Measurements from ENCODE around the gene CAMTA1. TPM values are rescaled to one million over a fixed set of nuclear protein-coding genes. Genes with fewer than 3 reads are reported as not detected.

The CAMTA1 gene
- total and polyA plus RNA-seq, 4 donors: 90.5 to 236 (median 195) TPM

DNA sequence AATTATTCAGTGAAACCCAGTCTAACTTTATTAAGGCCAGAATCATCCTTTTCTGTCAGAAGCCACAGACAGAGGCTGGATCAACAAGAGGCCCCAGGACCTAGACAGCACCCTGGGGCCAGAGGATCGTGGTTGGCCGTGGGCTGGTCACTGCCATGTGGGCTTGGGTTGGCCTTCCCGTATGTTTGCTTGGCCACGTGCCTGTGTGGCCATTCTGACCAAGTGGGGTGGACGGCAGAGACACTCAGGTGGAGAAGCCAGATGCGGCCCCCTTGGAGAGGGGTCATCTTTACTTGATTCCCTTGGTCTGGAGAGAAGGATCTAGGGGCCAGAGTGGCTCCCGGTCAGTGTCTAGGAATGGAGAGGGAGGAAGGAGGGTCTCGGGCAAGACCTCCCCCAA is 327.9 kb downstream of the CAMTA1 start:
- WGBS (ENCODE audit: insufficient coverage): 90% methylated on average over 6 of the region's 8 CpGs
- Histone ChIP-seq H3K27me3 (ENCODE audit: control insufficient read depth, insufficient read depth, low read length) (no peaks in the 10 kb centered on the region), H3K36me3 (ENCODE audit: control insufficient read depth, insufficient read depth, low read length) (no peaks in the 10 kb centered on the region), H3K4me3 (ENCODE audit: low read depth, low read length) (no peak overlapping the region), H3K27ac (ENCODE audit: low read depth, low read length) (no peak overlapping the region), H3K4me1 (ENCODE audit: control insufficient read depth, insufficient read depth, low read length) (peaks cover 26% of the 10 kb centered on the region), H3K9me3 (ENCODE audit: control insufficient read depth, insufficient read depth, low read length) (no peaks in the 10 kb centered on the region)
- DNase-seq (ENCODE audit: low read depth in 4 of 6, low spot score in 6 of 6): no peak

DNA sequence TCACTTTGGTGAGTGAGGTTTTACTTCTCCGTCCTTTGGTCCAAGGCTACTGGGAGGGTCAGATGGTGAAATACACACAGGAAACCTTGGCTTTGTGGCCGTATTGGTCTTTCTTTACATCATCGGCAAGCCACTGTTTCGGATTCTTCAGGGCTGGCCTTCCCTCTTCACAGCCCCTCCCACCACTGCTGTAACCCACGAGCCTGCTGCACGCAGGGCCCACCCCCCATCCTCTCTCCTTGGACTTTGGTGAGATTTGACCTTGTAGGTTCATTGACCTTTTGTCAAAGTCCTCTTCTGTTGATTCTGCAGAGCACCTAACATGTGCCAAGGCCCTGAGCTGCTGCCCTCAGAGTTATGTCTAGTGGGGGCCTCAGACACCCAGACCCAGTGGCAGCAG is 328.6 kb downstream of the CAMTA1 start:
- Histone ChIP-seq H3K4me3 (ENCODE audit: low read depth, low read length) (no peak overlapping the region), H3K36me3 (ENCODE audit: control insufficient read depth, insufficient read depth, low read length) (no peaks in the 10 kb centered on the region), H3K27ac (ENCODE audit: low read depth, low read length) (no peak overlapping the region), H3K9me3 (ENCODE audit: control insufficient read depth, insufficient read depth, low read length) (no peaks in the 10 kb centered on the region), H3K27me3 (ENCODE audit: control insufficient read depth, insufficient read depth, low read length) (no peaks in the 10 kb centered on the region), H3K4me1 (ENCODE audit: control insufficient read depth, insufficient read depth, low read length) (peaks cover 30% of the 10 kb centered on the region)
- DNase-seq (ENCODE audit: low read depth in 4 of 6, low spot score in 6 of 6): no peak
- WGBS (ENCODE audit: insufficient coverage): 100% methylated on average over 2 of the region's 6 CpGs

DNA sequence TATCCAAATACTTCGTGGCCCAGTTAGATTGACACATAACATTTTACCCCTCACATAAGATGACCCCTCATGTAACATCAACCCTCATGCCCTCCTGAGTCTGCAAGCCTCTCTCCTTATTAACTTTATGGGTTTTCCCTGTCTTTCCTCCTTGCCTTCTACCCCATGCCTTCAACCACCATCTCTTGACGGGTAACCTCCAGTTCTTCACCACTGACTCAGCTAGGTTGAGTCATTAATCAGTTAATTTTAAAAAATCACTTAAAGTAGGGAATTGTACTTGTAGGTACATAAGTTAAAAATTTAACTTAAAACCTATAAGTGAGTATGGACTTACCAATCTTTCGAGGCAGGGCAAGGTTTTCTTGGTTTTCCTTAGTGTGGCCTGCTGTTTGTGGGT is 330.7 kb downstream of the CAMTA1 start:
- peaks cover 18% of the 10 kb centered on the region for H3K4me1 ChIP-seq (ENCODE audit: control insufficient read depth, insufficient read depth, low read length)
- no peak overlapping the region for H3K27ac ChIP-seq (ENCODE audit: low read depth, low read length)
- H3K36me3 ChIP-seq (ENCODE audit: control insufficient read depth, insufficient read depth, low read length): no peaks in the 10 kb centered on the region
- H3K9me3 ChIP-seq (ENCODE audit: control insufficient read depth, insufficient read depth, low read length): no peaks in the 10 kb centered on the region
- WGBS (ENCODE audit: insufficient coverage): 88% methylated on average over 1 of the region's 3 CpGs
- no peak for DNase-seq (ENCODE audit: low read depth in 4 of 6, low spot score in 6 of 6)
- no peak overlapping the region for H3K4me3 ChIP-seq (ENCODE audit: low read depth, low read length)
- no peaks in the 10 kb centered on the region for H3K27me3 ChIP-seq (ENCODE audit: control insufficient read depth, insufficient read depth, low read length)

DNA sequence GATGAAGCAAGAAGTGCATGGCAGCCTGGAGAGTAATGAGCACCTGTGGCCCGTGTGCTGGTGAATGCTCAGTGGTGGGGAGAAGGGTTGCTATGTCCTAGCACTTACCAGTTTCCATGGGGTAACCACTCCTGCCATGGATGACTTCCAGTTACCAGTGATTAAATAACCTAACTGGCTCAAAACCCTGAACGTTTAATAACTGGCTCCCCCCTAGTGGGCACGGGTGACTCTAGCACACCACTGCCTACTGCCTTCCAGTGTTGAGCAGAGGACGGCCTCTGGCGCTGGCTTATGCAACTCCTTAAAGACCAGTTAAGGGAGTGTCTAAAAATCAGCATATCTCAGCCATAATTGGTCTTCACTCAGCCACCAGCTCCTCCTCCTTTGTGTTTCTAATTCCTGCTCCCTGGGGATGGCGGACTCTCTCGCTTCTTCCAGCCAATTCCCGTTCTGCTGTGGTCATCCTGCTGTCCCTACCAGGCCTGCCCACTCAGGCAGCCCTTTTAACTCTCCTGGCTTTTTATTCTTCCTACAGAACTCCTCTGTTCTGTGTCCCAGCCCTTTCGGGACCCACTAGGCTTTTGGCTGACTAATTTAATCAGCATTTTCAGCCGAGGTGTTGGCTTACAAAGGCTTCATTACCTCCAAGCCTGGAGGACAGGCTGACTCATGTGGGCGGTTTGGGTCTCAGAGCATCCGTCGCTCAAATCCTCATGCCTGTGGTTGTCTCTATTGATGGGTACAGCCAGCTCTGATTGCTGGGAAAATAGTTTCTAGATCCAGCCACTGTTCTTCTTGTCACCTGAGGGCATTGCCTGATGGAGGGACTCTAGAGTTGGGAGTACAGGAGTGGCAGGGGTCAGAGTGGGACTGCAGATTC is 332.4 kb downstream of the CAMTA1 start:
- Histone ChIP-seq H3K36me3 (ENCODE audit: control insufficient read depth, insufficient read depth, low read length) (peaks cover 2% of the 10 kb centered on the region), H3K27me3 (ENCODE audit: control insufficient read depth, insufficient read depth, low read length) (no peaks in the 10 kb centered on the region), H3K4me1 (ENCODE audit: control insufficient read depth, insufficient read depth, low read length) (peaks cover 32% of the 10 kb centered on the region), H3K27ac (ENCODE audit: low read depth, low read length) (no peak overlapping the region), H3K4me3 (ENCODE audit: low read depth, low read length) (no peak overlapping the region), H3K9me3 (ENCODE audit: control insufficient read depth, insufficient read depth, low read length) (no peaks in the 10 kb centered on the region)
- whole genome bisulfite sequencing (ENCODE audit: insufficient coverage): 8% methylated on average over 11 of the region's 13 CpGs
- peak in 2 of 6 donors; percentile 55 to 74 for DNase-seq (ENCODE audit: low read depth in 4 of 6, low spot score in 6 of 6)

DNA sequence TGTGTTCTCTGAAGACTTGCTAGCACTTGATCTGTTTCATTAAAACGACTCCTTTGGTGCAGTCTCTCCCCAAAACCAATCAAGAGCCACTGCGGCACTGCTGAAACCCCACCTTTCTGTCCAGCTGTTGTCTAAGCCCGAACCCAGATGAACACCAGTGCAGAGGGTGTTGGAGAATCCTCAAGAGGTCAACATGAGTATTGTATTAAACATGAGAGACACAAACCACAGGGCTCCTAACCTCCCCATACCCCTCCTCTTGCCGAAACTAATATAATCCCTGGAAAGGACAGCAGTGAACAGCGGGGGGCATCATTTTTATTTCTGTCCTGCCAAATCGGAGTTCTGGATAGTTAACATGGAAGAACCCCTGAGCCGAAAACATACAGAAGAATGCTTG is 333.9 kb downstream of the CAMTA1 start:
- Histone ChIP-seq H3K4me3 (ENCODE audit: low read depth, low read length) (no peak overlapping the region), H3K36me3 (ENCODE audit: control insufficient read depth, insufficient read depth, low read length) (peaks cover 5% of the 10 kb centered on the region), H3K27ac (ENCODE audit: low read depth, low read length) (no peak overlapping the region), H3K9me3 (ENCODE audit: control insufficient read depth, insufficient read depth, low read length) (no peaks in the 10 kb centered on the region), H3K27me3 (ENCODE audit: control insufficient read depth, insufficient read depth, low read length) (no peaks in the 10 kb centered on the region), H3K4me1 (ENCODE audit: control insufficient read depth, insufficient read depth, low read length) (peaks cover 32% of the 10 kb centered on the region)
- peak in 2 of 6 donors; percentile 55 to 70 for DNase-seq (ENCODE audit: low read depth in 4 of 6, low spot score in 6 of 6)
- WGBS (ENCODE audit: insufficient coverage): 77% methylated on average over 4 of the region's 7 CpGs

DNA sequence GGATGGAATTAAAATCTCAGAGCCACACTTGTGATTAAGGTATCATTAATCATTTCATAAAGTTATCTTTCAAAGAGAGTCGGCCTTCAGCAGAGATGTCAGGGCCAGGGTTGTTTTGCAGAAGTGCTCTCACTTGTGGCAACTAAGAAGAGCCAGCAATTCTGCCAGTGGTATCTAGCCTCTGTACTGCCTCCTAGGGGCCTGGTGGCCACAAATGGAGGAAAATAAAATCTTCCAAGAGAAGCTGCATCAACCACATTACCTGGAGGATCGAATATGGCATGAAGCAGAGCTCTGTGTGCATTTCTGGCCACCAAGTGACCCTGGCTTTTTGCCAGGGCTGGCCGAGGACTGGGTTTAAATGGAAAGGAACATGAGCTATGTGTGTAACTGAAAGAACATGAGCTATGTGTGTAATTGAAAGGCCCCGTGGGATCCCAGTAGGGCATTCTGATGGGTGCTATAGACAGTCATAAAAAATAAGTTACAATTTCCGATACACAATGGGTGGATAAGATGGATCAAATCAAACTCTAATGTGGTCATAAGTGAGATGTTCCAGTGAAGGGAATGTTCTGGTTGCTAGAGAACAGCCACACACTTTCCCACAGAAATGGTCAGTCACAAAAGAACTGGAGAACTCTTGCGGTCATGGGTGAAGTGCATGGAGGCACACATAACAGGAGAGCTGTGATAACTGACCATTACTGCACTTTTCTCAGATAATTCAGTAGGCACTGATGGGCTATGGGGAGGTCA is 335.8 kb downstream of the CAMTA1 start:
- Histone ChIP-seq H3K4me1 (ENCODE audit: control insufficient read depth, insufficient read depth, low read length) (peaks cover 32% of the 10 kb centered on the region), H3K36me3 (ENCODE audit: control insufficient read depth, insufficient read depth, low read length) (peaks cover 5% of the 10 kb centered on the region), H3K27ac (ENCODE audit: low read depth, low read length) (no peak overlapping the region), H3K9me3 (ENCODE audit: control insufficient read depth, insufficient read depth, low read length) (no peaks in the 10 kb centered on the region), H3K27me3 (ENCODE audit: control insufficient read depth, insufficient read depth, low read length) (no peaks in the 10 kb centered on the region), H3K4me3 (ENCODE audit: low read depth, low read length) (no peak overlapping the region)
- no peak for DNase-seq (ENCODE audit: low read depth in 4 of 6, low spot score in 6 of 6)
- 37% methylated on average over 2 of the region's 6 CpGs for WGBS (ENCODE audit: insufficient coverage)

DNA sequence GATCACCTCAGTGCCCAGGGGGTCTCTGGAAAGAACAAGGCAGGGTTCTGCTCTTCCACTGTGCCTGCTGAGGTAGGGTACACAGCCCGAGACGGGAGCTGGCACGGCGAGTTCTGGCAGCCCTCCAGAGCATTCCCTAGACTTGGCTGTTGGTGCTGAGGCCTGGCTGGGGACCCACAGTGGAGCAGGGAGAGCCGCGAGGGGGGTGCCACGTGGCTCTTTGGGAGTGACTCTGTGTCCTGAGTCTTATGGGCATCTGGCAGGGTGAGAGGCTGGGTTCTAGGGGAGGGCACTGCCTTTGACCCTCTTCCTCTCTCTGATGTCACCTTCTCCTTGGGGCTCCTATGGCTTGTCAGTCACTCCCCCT is 336.4 kb downstream of the CAMTA1 start:
- peak in 4 of 6 donors; percentile 33 to 85 (median 56) for DNase-seq (ENCODE audit: low read depth in 4 of 6, low spot score in 6 of 6)
- Histone ChIP-seq H3K27ac (ENCODE audit: low read depth, low read length) (no peak overlapping the region), H3K9me3 (ENCODE audit: control insufficient read depth, insufficient read depth, low read length) (no peaks in the 10 kb centered on the region), H3K4me3 (ENCODE audit: low read depth, low read length) (no peak overlapping the region), H3K4me1 (ENCODE audit: control insufficient read depth, insufficient read depth, low read length) (peaks cover 32% of the 10 kb centered on the region), H3K27me3 (ENCODE audit: control insufficient read depth, insufficient read depth, low read length) (no peaks in the 10 kb centered on the region), H3K36me3 (ENCODE audit: control insufficient read depth, insufficient read depth, low read length) (peaks cover 5% of the 10 kb centered on the region)
- 41% methylated on average over 6 of the region's 7 CpGs for WGBS (ENCODE audit: insufficient coverage)

DNA sequence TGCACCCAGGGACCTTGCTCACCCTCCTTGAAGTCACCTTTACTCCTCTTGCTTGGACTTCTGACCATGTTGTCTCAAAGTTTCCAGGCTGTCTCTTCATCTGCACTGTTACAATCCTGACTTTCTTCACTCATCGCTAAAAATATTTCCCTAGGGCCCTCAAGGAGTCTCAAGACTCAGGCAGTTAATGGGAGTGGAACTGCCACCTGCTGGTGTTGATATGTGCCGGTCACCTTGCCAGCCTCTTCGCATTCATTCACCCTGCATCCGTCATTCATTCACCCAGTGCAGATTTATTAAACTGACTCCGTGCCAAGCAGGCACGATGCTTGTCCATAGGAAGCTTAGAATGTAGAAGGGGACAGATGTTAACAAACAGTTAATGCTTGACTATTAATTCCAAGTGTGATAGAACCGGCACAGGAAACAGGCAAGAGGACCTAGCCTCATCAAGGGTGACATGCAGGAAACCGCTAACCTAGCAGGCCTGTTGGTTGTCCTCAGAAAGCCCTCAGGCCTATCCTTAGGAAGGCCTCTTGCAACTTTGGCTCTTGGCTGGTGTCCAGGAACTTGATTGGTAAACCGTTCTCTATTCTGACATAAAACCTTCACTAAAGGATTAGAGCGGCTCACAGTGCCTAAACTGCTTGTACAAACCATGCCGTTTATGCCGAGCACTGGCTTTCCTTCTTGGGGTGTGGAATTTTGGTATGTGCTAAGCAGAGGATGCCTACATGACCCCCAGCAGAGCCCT is 342.2 kb downstream of the CAMTA1 start:
- 61% methylated on average over 6 of the region's 12 CpGs for WGBS (ENCODE audit: insufficient coverage)
- no peak for DNase-seq (ENCODE audit: low read depth in 4 of 6, low spot score in 6 of 6)

DNA sequence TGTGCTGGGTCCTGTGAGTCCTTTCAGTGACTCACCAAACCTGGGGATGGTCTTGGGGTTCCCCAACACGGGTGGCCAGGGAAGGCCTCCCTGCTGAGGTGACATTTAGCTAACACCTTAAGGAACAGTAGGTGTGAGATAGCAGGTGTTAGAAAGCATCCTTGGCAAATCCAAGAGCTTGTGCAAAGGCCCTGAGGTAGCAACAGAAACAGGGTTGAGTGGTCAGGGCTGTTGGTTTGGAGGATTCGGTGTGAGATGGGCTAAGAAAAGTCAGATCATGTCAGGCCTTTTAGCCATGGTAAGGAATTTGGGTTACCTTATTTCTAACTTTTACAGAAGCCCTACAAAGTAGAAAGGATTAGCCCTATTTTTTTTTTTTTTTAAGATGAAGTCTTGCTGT is 343.0 kb downstream of the CAMTA1 start:
- Histone ChIP-seq H3K9me3 (ENCODE audit: control insufficient read depth, insufficient read depth, low read length) (no peaks in the 10 kb centered on the region), H3K27ac (ENCODE audit: low read depth, low read length) (no peak overlapping the region), H3K27me3 (ENCODE audit: control insufficient read depth, insufficient read depth, low read length) (no peaks in the 10 kb centered on the region), H3K36me3 (ENCODE audit: control insufficient read depth, insufficient read depth, low read length) (no peaks in the 10 kb centered on the region), H3K4me3 (ENCODE audit: low read depth, low read length) (no peak overlapping the region), H3K4me1 (ENCODE audit: control insufficient read depth, insufficient read depth, low read length) (no peaks in the 10 kb centered on the region)
- no peak for DNase-seq (ENCODE audit: low read depth in 4 of 6, low spot score in 6 of 6)
- 86% methylated on average over 1 of the region's 2 CpGs for WGBS (ENCODE audit: insufficient coverage)

More for the DNA sequence above, 342.2 kb downstream of the CAMTA1 start:
- Histone ChIP-seq H3K36me3 (ENCODE audit: control insufficient read depth, insufficient read depth, low read length) (peaks cover 4% of the 10 kb centered on the region), H3K4me3 (ENCODE audit: low read depth, low read length) (no peak overlapping the region), H3K9me3 (ENCODE audit: control insufficient read depth, insufficient read depth, low read length) (no peaks in the 10 kb centered on the region), H3K27me3 (ENCODE audit: control insufficient read depth, insufficient read depth, low read length) (no peaks in the 10 kb centered on the region), H3K4me1 (ENCODE audit: control insufficient read depth, insufficient read depth, low read length) (peaks cover 1% of the 10 kb centered on the region), H3K27ac (ENCODE audit: low read depth, low read length) (no peak overlapping the region)
